Heart right ventricle (tissue), 16 donors: Measurements from ENCODE around the gene MAP2K1. TPM values are rescaled to one million over a fixed set of nuclear protein-coding genes. Genes with fewer than 3 reads are reported as not detected.
A peak's percentile ranks its signal among the peaks of the same experiment; 100 is the strongest.
"Not testable (repeated sequence)": the region's sequence is repeated elsewhere in the genome, so short reads cannot be mapped to it uniquely, and the experiment has no call there.

ENCODE experiments used
- ATAC-seq, 8 donors: fragments of 200-7000 bp; cut with Tn5 transposase; one replicate each; pipeline ENCODE4 v1.9.1; 2020; ENCODE audit warnings: mild to moderate bottlenecking in 8 of 8, moderate library complexity in 8 of 8, moderate number of reproducible peaks in 1 of 8
- DNase-seq, 2 donors: peaks; one replicate each; pipeline ENCODE4 v3.0.0-alpha.2; 2020
- H3K27ac ChIP-seq, 10 donors: fragments of 200-600 bp; sonication (generic) in 2 of 10; one replicate each; pipeline versions ENCODE4 v1.5.0 to v1.8.0; 2020 to 2022; ENCODE audit warnings: mild to moderate bottlenecking in 3 of 10
- H3K27me3 ChIP-seq, 7 donors: fragments of 200-600 bp; one replicate each; pipeline ENCODE4 v1.8.0; 2021 to 2022; ENCODE audit warnings: mild to moderate bottlenecking in 2 of 7
- H3K36me3 ChIP-seq, 9 donors: fragments of 200-600 bp; sonication (generic) in 1 of 9; one replicate each; pipeline versions ENCODE4 v1.5.0 to v1.8.0; 2020 to 2022; ENCODE audit warnings: mild to moderate bottlenecking in 2 of 9
- H3K4me1 ChIP-seq, 9 donors: fragments of 200-600 bp; sonication (generic) in 1 of 9; one replicate each; pipeline versions ENCODE4 v1.5.0 to v1.8.0; 2020 to 2022; ENCODE audit warnings: mild to moderate bottlenecking in 4 of 9
- H3K4me3 ChIP-seq, 10 donors: fragments of 200-600 bp; sonication (generic) in 2 of 10; one replicate each; pipeline versions ENCODE4 v1.5.0 to v1.8.0; 2020 to 2022; ENCODE audit warnings: mild to moderate bottlenecking in 7 of 10, moderate library complexity in 2 of 10
- H3K9me3 ChIP-seq, 11 donors: fragments of 200-600 bp in 10 of 11; sonication (generic) in 2 of 11; one replicate each; pipeline versions ENCODE4 v1.5.0 to v1.8.0; 2013 to 2022; ENCODE audit warnings: mild to moderate bottlenecking in 2 of 11, control low read depth in 1 of 11, moderate library complexity in 1 of 11
- WGBS, 2 donors: extraction: QIAGEN DNeasy Blood & Tissue Kit; methylation state at CpG; one replicate each; pipeline ENCODE4 v1.1.7; 2013; ENCODE audit warnings: inconsistent platforms in 1 of 2; 5-methylcytosine and 5-hydroxymethylcytosine counted together
- intact Hi-C, 10 donors: fragments of 100-400 bp; cut with DNase I; formaldehyde crosslinking; loops; one replicate each; pipeline versions ENCODE4 v1.11.1 to v1.14.2; 2022
- polyA plus RNA-seq, 2 donors: library from polyadenylated mRNA; stranded (reverse); fragments of 200-250 nt; gene quantifications; one replicate each; pipeline ENCODE4 v1.2.3, GENCODE V29; 2013
- total RNA-seq, 10 donors: library from RNA; stranded (reverse); fragmentation: NEBNext Ultra II Directional in 3 of 10; extraction: Animal tissue kit (Norgen Biotek cat#: 25700) in 3 of 10; gene quantifications; one replicate each; pipeline versions ENCODE4 v1.2.1 to v1.2.4, GENCODE V29; 2021 to 2023
- TF ChIP-seq, protein P1 (sequence below), 9 donors: fragments of 200-600 bp; sonication (generic) in 2 of 9; IDR thresholded peaks; one replicate each; pipeline versions ENCODE4 v1.5.0 to v1.8.0; 2021 to 2022; ENCODE audit warnings: antibody characterized with exemption in 9 of 9, mild to moderate bottlenecking in 5 of 9, moderate library complexity in 1 of 9
- donor health status: Arrhythmogenic right ventricular cardiomyopathy.
- donor health status: ischemic (EF 13 %, LVEDD 7.1; RV severe dilation, severe dysfunction).
- donor health status: healthy with polysubstance abuse.
- donor health status: DM: no; HTN: yes; CAD: no.
- donor health status: DM: no; HTN: no; CAD: no.
- donor health status: ischemic (EF 25% LVEDD 6.9; RV normal size, moderate dysfunction).
- donor health status: ischemic (EF 25% LVEDD 5.7; RV mildly dilated, moderate dysfunction).
- donor health status: healthy.
- donor health status: DM: yes; HTN: yes; CAD: no.
- donor health status: Ischemic cardiomyopathy.
- donor health status: ischemic (EF 35%, LVEDD 5.7; RV mildly dilated, moderate dysfunction).
- donor health status: nonischemic (EF 11% LVEDD 7.7; RV severe dilation, severe dysfunction).
- donor health status: DM: yes; HTN: yes; CAD: no.
- donor health status: PGD.
- donor health status: ischemic (EF 29% LVEDD 5.4; RV normal size, mild dysfunction).
- donor health status: nonischemic (EF 23%, LVEDD 6.1; RV moderate dilation, normal function).

MAP2K1 gene
- total and polyA plus RNA-seq, 12 donors, result 7.5 to 106 (median 44.7) TPM

DNA sequence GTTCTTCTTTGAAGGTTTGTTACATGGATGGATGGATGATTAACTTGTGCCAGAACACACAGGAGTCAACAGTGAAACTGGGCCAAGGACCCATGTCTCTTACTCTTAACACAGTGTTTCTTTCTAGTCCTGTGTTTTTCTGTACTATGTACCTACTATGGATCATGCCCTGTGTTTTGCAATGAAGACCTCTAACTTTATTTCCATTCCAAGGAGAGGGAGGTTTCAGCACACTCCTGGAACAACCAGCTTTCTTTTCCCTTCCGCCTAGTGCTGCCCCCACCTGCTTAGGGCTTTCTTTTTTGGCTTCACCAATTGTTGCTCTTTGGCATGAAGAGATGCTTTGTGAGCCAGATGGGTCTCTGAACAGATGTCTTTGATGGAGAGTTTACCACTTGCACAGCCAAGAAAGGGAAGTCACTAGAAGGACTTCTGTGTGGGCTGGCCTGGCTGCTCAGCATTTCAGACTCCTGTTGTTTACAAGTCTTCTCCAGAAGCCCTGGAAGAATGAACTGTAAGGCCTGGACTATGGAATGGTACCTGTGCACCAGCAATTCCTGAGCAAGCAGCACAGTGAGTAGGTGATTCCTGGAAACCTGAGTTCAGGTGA lies 66.4 kb downstream of the MAP2K1 start:
- 81 to 86% methylated on average over 1 of the region's 1 CpG for WGBS, 2 donors
- no peak overlapping the region for H3K4me3 ChIP-seq
- no peaks in the 10 kb centered on the region for H3K27me3 ChIP-seq
- DNase-seq (peak in 1 of 2 donors; percentile 6), ATAC-seq (peak in 5 of 8 donors; percentile 39 to 72 (median 64))
- intact Hi-C loops, result no loop called here
- peaks cover 0 to 12% (median 0%) of the 10 kb centered on the region in 9 donors for H3K4me1 ChIP-seq
- H3K27ac ChIP-seq, result peak overlapping the region in 2 of 10 donors; percentile 9 to 19
- TF ChIP-seq, protein P1, sequence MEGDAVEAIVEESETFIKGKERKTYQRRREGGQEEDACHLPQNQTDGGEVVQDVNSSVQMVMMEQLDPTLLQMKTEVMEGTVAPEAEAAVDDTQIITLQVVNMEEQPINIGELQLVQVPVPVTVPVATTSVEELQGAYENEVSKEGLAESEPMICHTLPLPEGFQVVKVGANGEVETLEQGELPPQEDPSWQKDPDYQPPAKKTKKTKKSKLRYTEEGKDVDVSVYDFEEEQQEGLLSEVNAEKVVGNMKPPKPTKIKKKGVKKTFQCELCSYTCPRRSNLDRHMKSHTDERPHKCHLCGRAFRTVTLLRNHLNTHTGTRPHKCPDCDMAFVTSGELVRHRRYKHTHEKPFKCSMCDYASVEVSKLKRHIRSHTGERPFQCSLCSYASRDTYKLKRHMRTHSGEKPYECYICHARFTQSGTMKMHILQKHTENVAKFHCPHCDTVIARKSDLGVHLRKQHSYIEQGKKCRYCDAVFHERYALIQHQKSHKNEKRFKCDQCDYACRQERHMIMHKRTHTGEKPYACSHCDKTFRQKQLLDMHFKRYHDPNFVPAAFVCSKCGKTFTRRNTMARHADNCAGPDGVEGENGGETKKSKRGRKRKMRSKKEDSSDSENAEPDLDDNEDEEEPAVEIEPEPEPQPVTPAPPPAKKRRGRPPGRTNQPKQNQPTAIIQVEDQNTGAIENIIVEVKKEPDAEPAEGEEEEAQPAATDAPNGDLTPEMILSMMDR (IDR thresholded peaks at IDR 0.05), result no peak
- H3K9me3 ChIP-seq, result no peaks in the 10 kb centered on the region
- H3K36me3 ChIP-seq, result peaks cover 0 to 49% (median 0%) of the 10 kb centered on the region in 9 donors

- Histone ChIP-seq H3K4me3 (no peak overlapping the region), H3K36me3 (peaks cover 0 to 49% (median 0%) of the 10 kb centered on the region in 9 donors), H3K9me3 (no peaks in the 10 kb centered on the region), H3K27me3 (no peaks in the 10 kb centered on the region), H3K27ac (no peak overlapping the region), H3K4me1 (peaks cover 0 to 12% (median 0%) of the 10 kb centered on the region in 9 donors)
- no peak for DNase-seq
- 88 to 91% methylated on average over 2 of the region's 2 CpGs for WGBS, 2 donors
- no peak for ATAC-seq
- TF ChIP-seq, protein P1 (IDR thresholded peaks at IDR 0.05), result no peak
- intact Hi-C loops, result no loop called here
Measured at GRCh38 chr15:66454143-66454542, 67.4 kb downstream of the MAP2K1 start.

- no peak overlapping the region for H3K27ac ChIP-seq
- TF ChIP-seq, protein P1 (IDR thresholded peaks at IDR 0.05), result no peak
- intact Hi-C loops, result no loop called here
- no peaks in the 10 kb centered on the region for H3K27me3 ChIP-seq
- H3K9me3 ChIP-seq, result no peaks in the 10 kb centered on the region
- WGBS, 2 donors, result 71 to 76% methylated on average over 3 of the region's 3 CpGs
- H3K36me3 ChIP-seq, result peaks cover 0 to 49% (median 0%) of the 10 kb centered on the region in 9 donors
- no peak overlapping the region for H3K4me3 ChIP-seq
- ATAC-seq (no peak), DNase-seq (no peak)
- peaks cover 0 to 12% (median 0%) of the 10 kb centered on the region in 9 donors for H3K4me1 ChIP-seq
Measured at GRCh38 chr15:66456211-66456610, 69.5 kb downstream of the MAP2K1 start.

DNA sequence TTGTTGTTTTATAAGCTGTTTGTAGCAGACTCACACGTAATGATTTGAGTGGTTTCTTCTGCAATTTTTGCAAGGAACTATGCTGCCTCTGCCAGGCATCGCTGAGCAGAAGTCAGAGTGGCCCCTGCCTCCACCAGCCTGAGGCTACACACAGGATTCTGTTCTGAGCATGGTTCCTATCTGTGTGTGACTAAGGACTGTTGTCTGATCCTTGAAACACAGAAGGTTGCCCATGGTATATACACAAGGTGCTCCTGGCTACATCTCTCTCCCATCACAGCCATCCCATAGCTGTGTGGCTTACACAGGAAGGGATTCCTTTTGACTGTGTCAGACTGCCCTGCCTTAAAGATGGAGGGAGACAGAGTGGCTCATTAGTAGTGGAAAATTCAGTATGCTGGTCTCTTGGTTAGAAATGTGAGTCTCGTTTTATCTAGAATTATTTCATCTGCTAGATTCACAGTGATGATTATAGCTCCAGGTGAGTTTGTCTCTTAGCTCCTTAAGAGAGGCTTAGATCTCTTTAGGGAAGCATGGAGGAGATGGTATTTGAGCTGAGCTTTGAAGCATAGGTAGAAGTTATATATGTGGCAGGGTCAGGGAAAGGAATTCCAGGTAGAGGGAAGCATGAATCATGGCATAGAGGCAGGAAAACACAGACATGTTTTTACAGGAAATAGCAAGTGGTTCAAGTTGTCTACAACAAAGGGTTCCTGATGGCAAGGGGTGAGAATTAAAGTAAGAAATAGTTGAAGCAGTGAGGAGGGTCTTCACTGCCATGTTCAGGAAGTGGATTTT lies 73.3 kb downstream of the MAP2K1 start:
- ATAC-seq (no peak), DNase-seq (no peak)
- Histone ChIP-seq H3K4me1 (no peaks in the 10 kb centered on the region), H3K36me3 (peaks cover 0 to 51% (median 0%) of the 10 kb centered on the region in 9 donors), H3K27me3 (no peaks in the 10 kb centered on the region), H3K27ac (no peak overlapping the region), H3K9me3 (no peaks in the 10 kb centered on the region), H3K4me3 (no peak overlapping the region)
- 92 to 93% methylated on average over 3 of the region's 3 CpGs for WGBS, 2 donors
- TF ChIP-seq, protein P1 (IDR thresholded peaks at IDR 0.05), result no peak
- intact Hi-C loops, result no loop called here

- H3K4me1 ChIP-seq, H3K4me3 ChIP-seq, H3K9me3 ChIP-seq, DNase-seq, H3K27me3 ChIP-seq, H3K27ac ChIP-seq, intact Hi-C loops, ATAC-seq: not testable (repeated sequence)
- 96 to 97% methylated on average over 6 of the region's 6 CpGs for WGBS, 2 donors
- peaks cover 0 to 41% (median 0%) of the 10 kb centered on the region in 9 donors for H3K36me3 ChIP-seq
Measured at GRCh38 chr15:66461294-66461693, 74.6 kb downstream of the MAP2K1 start.
